Neural progenitor cell (in vitro differentiated cells): ENCODE data around the gene ARHGEF19.

Source experiments
- EZH2 ChIP-seq: fragments of 200-600 bp; sonication (generic); IDR thresholded peaks from 2 replicates; pipeline ENCODE4 v1.6.1; 2017; ENCODE audit warnings: antibody characterized with exemption, mild to moderate bottlenecking, moderate library complexity
- EZH2phosphoT487 ChIP-seq: fragments of 200-600 bp; sonication (generic); IDR thresholded peaks from 2 replicates; pipeline ENCODE4 v1.6.1; 2017; ENCODE audit warnings: antibody characterized with exemption
- TF ChIP-seq, protein P1 (sequence below): fragments of 200-600 bp; sonication (generic); IDR thresholded peaks from 2 replicates; pipeline ENCODE4 v1.5.1; 2017; ENCODE audit warnings: antibody characterized with exemption, mild to moderate bottlenecking

DNA sequence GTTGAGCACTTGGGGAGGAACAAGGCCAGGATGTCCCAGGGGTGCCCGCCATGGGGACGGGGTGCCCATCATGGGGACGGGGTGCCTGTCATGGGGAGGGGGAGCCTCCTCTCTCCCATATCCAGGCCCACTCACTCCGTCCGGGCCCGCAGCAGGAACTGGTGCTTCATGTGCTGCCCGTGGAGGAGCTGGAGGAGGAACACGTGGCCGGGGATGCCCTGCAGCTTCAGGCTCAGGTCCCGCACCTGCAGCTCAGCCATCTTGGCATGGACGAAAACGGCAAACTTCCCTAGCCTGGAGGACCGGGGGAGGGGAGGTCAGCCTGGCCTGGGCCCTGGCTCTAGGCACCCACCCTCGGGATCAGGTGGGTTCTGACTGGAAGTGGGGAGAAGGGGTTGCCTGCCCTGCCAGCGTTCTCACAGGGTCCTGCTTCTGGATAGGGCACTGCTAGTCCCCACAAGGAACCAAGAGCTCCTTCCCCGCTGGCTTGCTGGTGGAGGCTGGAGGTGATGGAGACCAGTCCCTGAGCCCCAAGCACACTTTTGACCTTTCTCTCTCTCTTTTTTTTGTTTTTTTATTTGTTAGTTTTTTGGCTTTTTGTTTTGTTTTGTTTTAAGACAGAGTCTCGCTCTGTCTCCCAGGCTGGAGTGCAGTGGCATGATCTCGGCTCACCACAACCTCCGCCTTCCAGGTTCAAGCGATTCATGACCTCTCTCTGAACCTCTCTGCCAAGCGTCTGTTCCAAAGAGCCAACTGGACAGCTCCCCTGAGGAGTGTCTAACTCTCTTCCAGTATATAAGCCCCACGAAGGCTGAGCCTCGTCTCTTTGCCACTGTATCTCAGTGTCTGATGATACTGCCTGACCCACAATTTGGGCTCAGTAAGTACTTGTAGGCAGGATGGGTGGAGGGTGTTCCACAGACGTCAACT is 9.9 kb downstream of the ARHGEF19 start:
- TF ChIP-seq, protein P1, sequence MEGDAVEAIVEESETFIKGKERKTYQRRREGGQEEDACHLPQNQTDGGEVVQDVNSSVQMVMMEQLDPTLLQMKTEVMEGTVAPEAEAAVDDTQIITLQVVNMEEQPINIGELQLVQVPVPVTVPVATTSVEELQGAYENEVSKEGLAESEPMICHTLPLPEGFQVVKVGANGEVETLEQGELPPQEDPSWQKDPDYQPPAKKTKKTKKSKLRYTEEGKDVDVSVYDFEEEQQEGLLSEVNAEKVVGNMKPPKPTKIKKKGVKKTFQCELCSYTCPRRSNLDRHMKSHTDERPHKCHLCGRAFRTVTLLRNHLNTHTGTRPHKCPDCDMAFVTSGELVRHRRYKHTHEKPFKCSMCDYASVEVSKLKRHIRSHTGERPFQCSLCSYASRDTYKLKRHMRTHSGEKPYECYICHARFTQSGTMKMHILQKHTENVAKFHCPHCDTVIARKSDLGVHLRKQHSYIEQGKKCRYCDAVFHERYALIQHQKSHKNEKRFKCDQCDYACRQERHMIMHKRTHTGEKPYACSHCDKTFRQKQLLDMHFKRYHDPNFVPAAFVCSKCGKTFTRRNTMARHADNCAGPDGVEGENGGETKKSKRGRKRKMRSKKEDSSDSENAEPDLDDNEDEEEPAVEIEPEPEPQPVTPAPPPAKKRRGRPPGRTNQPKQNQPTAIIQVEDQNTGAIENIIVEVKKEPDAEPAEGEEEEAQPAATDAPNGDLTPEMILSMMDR = no peak
- TF ChIP-seq EZH2phosphoT487 = no peak
- no peak for TF ChIP-seq EZH2
